ENCODE measurements around the gene OR12D3.

DNA sequence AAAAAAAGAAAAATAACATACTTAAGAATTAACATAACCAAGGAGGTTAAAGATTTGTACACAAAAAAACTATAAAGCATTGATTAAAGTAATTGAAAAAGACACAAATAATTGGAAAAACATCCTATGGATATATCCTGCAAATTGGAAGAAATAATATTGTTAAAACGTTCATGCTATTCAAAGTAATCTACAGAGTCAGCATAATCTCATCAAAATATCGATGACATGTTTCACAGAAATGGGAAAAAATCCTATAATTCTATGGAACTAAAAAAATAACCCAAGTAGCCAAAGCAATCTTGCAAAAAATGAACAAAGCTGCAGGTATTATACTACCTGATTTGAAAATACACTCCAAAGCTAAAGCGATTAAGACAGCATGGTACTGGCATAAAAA, 29.7 kb downstream of the OR12D3 start:
- TF ChIP-seq POLR2A (IDR thresholded peaks at IDR 0.05) = no peak
- TF ChIP-seq, protein P1, sequence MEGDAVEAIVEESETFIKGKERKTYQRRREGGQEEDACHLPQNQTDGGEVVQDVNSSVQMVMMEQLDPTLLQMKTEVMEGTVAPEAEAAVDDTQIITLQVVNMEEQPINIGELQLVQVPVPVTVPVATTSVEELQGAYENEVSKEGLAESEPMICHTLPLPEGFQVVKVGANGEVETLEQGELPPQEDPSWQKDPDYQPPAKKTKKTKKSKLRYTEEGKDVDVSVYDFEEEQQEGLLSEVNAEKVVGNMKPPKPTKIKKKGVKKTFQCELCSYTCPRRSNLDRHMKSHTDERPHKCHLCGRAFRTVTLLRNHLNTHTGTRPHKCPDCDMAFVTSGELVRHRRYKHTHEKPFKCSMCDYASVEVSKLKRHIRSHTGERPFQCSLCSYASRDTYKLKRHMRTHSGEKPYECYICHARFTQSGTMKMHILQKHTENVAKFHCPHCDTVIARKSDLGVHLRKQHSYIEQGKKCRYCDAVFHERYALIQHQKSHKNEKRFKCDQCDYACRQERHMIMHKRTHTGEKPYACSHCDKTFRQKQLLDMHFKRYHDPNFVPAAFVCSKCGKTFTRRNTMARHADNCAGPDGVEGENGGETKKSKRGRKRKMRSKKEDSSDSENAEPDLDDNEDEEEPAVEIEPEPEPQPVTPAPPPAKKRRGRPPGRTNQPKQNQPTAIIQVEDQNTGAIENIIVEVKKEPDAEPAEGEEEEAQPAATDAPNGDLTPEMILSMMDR (IDR thresholded peaks at IDR 0.05) = no peak

All from heart left ventricle (tissue), 13 donors.